Activated T-helper 2 cell treated with anti-CD3 and anti-CD28 coated beads, Interferon-gamma antibody, Interleukin-2, Interleukin-4, amounts not matched to agents 10 μg/mL and 5 μg/mL and 100 μg/mL, durations not matched to agents 14 hours and 24 hours and 36 hours (primary cell): ENCODE results near the gene CAVIN2. TPM values are rescaled to one million over a fixed set of nuclear protein-coding genes. Genes with fewer than 3 reads are reported as not detected.

Experiments used
- DNase-seq: peaks from one replicate; pipeline ENCODE4 v3.0.0; 2021; ENCODE audit warnings: low spot score
- H3K27ac Mint-ChIP-seq: one replicate; pipeline ENCODE4 v1.8.0; 2021; ENCODE audit warnings: mixed read lengths
- H3K27me3 Mint-ChIP-seq: one replicate; pipeline ENCODE4 v1.8.0; 2021; ENCODE audit warnings: low read depth, mixed read lengths
- H3K36me3 Mint-ChIP-seq: one replicate; pipeline ENCODE4 v1.8.0; 2021; ENCODE audit warnings: low read depth, mixed read lengths
- H3K4me1 Mint-ChIP-seq: one replicate; pipeline ENCODE4 v1.8.0; 2021; ENCODE audit warnings: low read depth, mixed read lengths
- H3K4me3 Mint-ChIP-seq: one replicate; pipeline ENCODE4 v1.8.0; 2021; ENCODE audit warnings: low read depth, mild to moderate bottlenecking, moderate library complexity, mixed read lengths
- H3K9me3 Mint-ChIP-seq: one replicate; pipeline ENCODE4 v1.8.0; 2021; ENCODE audit warnings: mixed read lengths
- intact Hi-C: fragments of 100-400 bp; cut with micrococcal nuclease; formaldehyde crosslinking; loops from one replicate; pipeline ENCODE4 v1.15.1; 2023
- total RNA-seq: library from RNA; stranded (reverse); gene quantifications from 2 replicates; pipeline ENCODE4 v1.2.3, GENCODE V29; 2022

CAVIN2 gene
- total RNA-seq, 1 donor from 2014 or later = not detected

- Mint-ChIP-seq H3K9me3 (no peaks in the 10 kb centered on the region), H3K4me1 (no peaks in the 10 kb centered on the region), H3K27ac (no peak overlapping the region), H3K4me3 (no peak overlapping the region), H3K27me3 (peaks cover 13% of the 10 kb centered on the region), H3K36me3 (no peaks in the 10 kb centered on the region)
- no peak for DNase-seq
- intact Hi-C loops = no loop called here
Observed at GRCh38 chr2:191824398-191824797, 22.5 kb downstream of the CAVIN2 start.

- Mint-ChIP-seq H3K27ac (no peak overlapping the region), H3K4me3 (no peak overlapping the region), H3K9me3 (no peaks in the 10 kb centered on the region), H3K36me3 (no peaks in the 10 kb centered on the region), H3K27me3 (peaks cover 21% of the 10 kb centered on the region), H3K4me1 (no peaks in the 10 kb centered on the region)
- intact Hi-C loops = no loop called here
- no peak for DNase-seq
Observed at GRCh38 chr2:191821078-191821477, 25.8 kb downstream of the CAVIN2 start.

- DNase-seq = no peak
- intact Hi-C loops = no loop called here
- H3K36me3 Mint-ChIP-seq = no peaks in the 10 kb centered on the region
- no peak overlapping the region for H3K27ac Mint-ChIP-seq
- H3K4me3 Mint-ChIP-seq = no peak overlapping the region
- H3K4me1 Mint-ChIP-seq = no peaks in the 10 kb centered on the region
- no peaks in the 10 kb centered on the region for H3K9me3 Mint-ChIP-seq
- peaks cover 21% of the 10 kb centered on the region for H3K27me3 Mint-ChIP-seq
Observed at GRCh38 chr2:191818725-191819350, 28.1 kb downstream of the CAVIN2 start.

GRCh38 chr2:191818133-191818532, 28.8 kb downstream of the CAVIN2 start:
- no peak overlapping the region for H3K27ac Mint-ChIP-seq
- peaks cover 21% of the 10 kb centered on the region for H3K27me3 Mint-ChIP-seq
- no peaks in the 10 kb centered on the region for H3K4me1 Mint-ChIP-seq
- intact Hi-C loops = no loop called here
- no peak for DNase-seq
- H3K9me3 Mint-ChIP-seq = no peaks in the 10 kb centered on the region
- H3K36me3 Mint-ChIP-seq = no peaks in the 10 kb centered on the region
- no peak overlapping the region for H3K4me3 Mint-ChIP-seq

GRCh38 chr2:191815010-191815409, 31.9 kb downstream of the CAVIN2 start:
- Mint-ChIP-seq H3K4me3 (no peak overlapping the region), H3K9me3 (no peaks in the 10 kb centered on the region), H3K27ac (no peak overlapping the region), H3K27me3 (peaks cover 14% of the 10 kb centered on the region), H3K36me3 (no peaks in the 10 kb centered on the region), H3K4me1 (no peaks in the 10 kb centered on the region)
- intact Hi-C loops = no loop called here
- no peak for DNase-seq

- Mint-ChIP-seq H3K36me3 (no peaks in the 10 kb centered on the region), H3K27me3 (peaks cover 16% of the 10 kb centered on the region), H3K4me1 (no peaks in the 10 kb centered on the region), H3K4me3 (no peak overlapping the region), H3K9me3 (no peaks in the 10 kb centered on the region), H3K27ac (no peak overlapping the region)
- intact Hi-C loops = loop anchor here (2.0 kb wide), 1 partner anchor 349 kb away; no protein-coding TSS in a partner anchor
- DNase-seq = no peak
Observed at GRCh38 chr2:191813943-191814342, 32.9 kb downstream of the CAVIN2 start.

- H3K27me3 Mint-ChIP-seq = peaks cover 5% of the 10 kb centered on the region
- intact Hi-C loops = loop anchor here (2.0 kb wide), 1 partner anchor 351 kb away; no protein-coding TSS in a partner anchor
- H3K36me3 Mint-ChIP-seq = no peaks in the 10 kb centered on the region
- H3K4me1 Mint-ChIP-seq = no peaks in the 10 kb centered on the region
- no peak for DNase-seq
- no peaks in the 10 kb centered on the region for H3K9me3 Mint-ChIP-seq
- H3K4me3 Mint-ChIP-seq = no peak overlapping the region
- H3K27ac Mint-ChIP-seq = no peak overlapping the region
Observed at GRCh38 chr2:191811807-191812602, 34.9 kb downstream of the CAVIN2 start.

GRCh38 chr2:191806396-191806795, 40.5 kb downstream of the CAVIN2 start:
- H3K9me3 Mint-ChIP-seq = no peaks in the 10 kb centered on the region
- no peak for DNase-seq
- no peak overlapping the region for H3K4me3 Mint-ChIP-seq
- intact Hi-C loops = no loop called here
- no peak overlapping the region for H3K27ac Mint-ChIP-seq
- no peaks in the 10 kb centered on the region for H3K4me1 Mint-ChIP-seq
- H3K36me3 Mint-ChIP-seq = no peaks in the 10 kb centered on the region
- H3K27me3 Mint-ChIP-seq = peaks cover 16% of the 10 kb centered on the region

GRCh38 chr2:191804766-191805165, 42.1 kb downstream of the CAVIN2 start:
- H3K36me3 Mint-ChIP-seq = no peaks in the 10 kb centered on the region
- DNase-seq = no peak
- intact Hi-C loops = no loop called here
- H3K4me1 Mint-ChIP-seq = no peaks in the 10 kb centered on the region
- no peaks in the 10 kb centered on the region for H3K9me3 Mint-ChIP-seq
- H3K27ac Mint-ChIP-seq = no peak overlapping the region
- peaks cover 16% of the 10 kb centered on the region for H3K27me3 Mint-ChIP-seq
- H3K4me3 Mint-ChIP-seq = no peak overlapping the region

GRCh38 chr2:191803007-191803406, 43.9 kb downstream of the CAVIN2 start:
- Mint-ChIP-seq H3K27me3 (peaks cover 12% of the 10 kb centered on the region), H3K4me1 (no peaks in the 10 kb centered on the region)

GRCh38 chr2:191802180-191802579, 44.7 kb downstream of the CAVIN2 start:
- H3K36me3 Mint-ChIP-seq = no peaks in the 10 kb centered on the region

More at GRCh38 chr2:191803007-191803406, 43.9 kb downstream of the CAVIN2 start:
- Mint-ChIP-seq H3K36me3 (no peaks in the 10 kb centered on the region), H3K9me3 (no peaks in the 10 kb centered on the region), H3K27ac (no peak overlapping the region), H3K4me3 (no peak overlapping the region)
- intact Hi-C loops = no loop called here
- DNase-seq = no peak

GRCh38 chr2:191800874-191801273, 46.0 kb downstream of the CAVIN2 start:
- H3K9me3 Mint-ChIP-seq = no peaks in the 10 kb centered on the region
- no peak overlapping the region for H3K4me3 Mint-ChIP-seq
- intact Hi-C loops = no loop called here
- peaks cover 12% of the 10 kb centered on the region for H3K27me3 Mint-ChIP-seq
- H3K4me1 Mint-ChIP-seq = no peaks in the 10 kb centered on the region
- H3K27ac Mint-ChIP-seq = no peak overlapping the region
- H3K36me3 Mint-ChIP-seq = no peaks in the 10 kb centered on the region
- DNase-seq = no peak

More at GRCh38 chr2:191802180-191802579, 44.7 kb downstream of the CAVIN2 start:
- H3K27me3 Mint-ChIP-seq = peaks cover 14% of the 10 kb centered on the region
- intact Hi-C loops = no loop called here
- H3K9me3 Mint-ChIP-seq = no peaks in the 10 kb centered on the region
- DNase-seq = no peak
- no peak overlapping the region for H3K4me3 Mint-ChIP-seq
- H3K27ac Mint-ChIP-seq = no peak overlapping the region
- H3K4me1 Mint-ChIP-seq = no peaks in the 10 kb centered on the region

GRCh38 chr2:191799526-191799925, 47.4 kb downstream of the CAVIN2 start:
- Mint-ChIP-seq H3K9me3 (no peaks in the 10 kb centered on the region), H3K4me1 (no peaks in the 10 kb centered on the region), H3K36me3 (no peaks in the 10 kb centered on the region), H3K4me3 (no peak overlapping the region), H3K27ac (no peak overlapping the region), H3K27me3 (peaks cover 8% of the 10 kb centered on the region)
- intact Hi-C loops = no loop called here
- no peak for DNase-seq
